ENCODE data around the gene RAB40A.

- TF ChIP-seq, protein P1, sequence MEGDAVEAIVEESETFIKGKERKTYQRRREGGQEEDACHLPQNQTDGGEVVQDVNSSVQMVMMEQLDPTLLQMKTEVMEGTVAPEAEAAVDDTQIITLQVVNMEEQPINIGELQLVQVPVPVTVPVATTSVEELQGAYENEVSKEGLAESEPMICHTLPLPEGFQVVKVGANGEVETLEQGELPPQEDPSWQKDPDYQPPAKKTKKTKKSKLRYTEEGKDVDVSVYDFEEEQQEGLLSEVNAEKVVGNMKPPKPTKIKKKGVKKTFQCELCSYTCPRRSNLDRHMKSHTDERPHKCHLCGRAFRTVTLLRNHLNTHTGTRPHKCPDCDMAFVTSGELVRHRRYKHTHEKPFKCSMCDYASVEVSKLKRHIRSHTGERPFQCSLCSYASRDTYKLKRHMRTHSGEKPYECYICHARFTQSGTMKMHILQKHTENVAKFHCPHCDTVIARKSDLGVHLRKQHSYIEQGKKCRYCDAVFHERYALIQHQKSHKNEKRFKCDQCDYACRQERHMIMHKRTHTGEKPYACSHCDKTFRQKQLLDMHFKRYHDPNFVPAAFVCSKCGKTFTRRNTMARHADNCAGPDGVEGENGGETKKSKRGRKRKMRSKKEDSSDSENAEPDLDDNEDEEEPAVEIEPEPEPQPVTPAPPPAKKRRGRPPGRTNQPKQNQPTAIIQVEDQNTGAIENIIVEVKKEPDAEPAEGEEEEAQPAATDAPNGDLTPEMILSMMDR (IDR thresholded peaks at IDR 0.05) = no peak
- no peak for TF ChIP-seq POLR2AphosphoS5 (IDR thresholded peaks at IDR 0.05; ENCODE audit: insufficient read depth in 1 of 2, low read depth in 1 of 2)
These were observed 52.1 kb downstream of the RAB40A start for GRCh38 chrX:103467156-103467555.

All from vagina (tissue), 2 donors.